Calu3 (cell line): ENCODE results near the gene GCFC2. TPM values are rescaled to one million over a fixed set of nuclear protein-coding genes. Genes with fewer than 3 reads are reported as not detected.
"Not testable (repeated sequence)": the region's sequence is repeated elsewhere in the genome, so short reads cannot be mapped to it uniquely, and the experiment has no call there.

Experiments used
- BruUV-seq: library from RNA; stranded (reverse); fragments of 400-500 nt; replicated peaks from 2 replicates; lab custom pipeline; 2021; lab: Mats Ljungman, UMichigan
- CTCF ChIA-PET: fragments of 300-600 bp; sonication (Branson Sonifier 250); formaldehyde crosslinking; loops from one replicate; lab custom pipeline; 2022; ENCODE audit warnings: antibody characterized with exemption; lab: Charles Lee
- DNase-seq: peaks from one replicate; pipeline ENCODE4 v3.0.0; 2022
- H3K27ac Mint-ChIP-seq: one replicate; pipeline ENCODE4 v1.8.0; 2022; ENCODE audit warnings: mixed read lengths; ENCODE audit not compliant: unreplicated experiment
- H3K27me3 Mint-ChIP-seq: one replicate; pipeline ENCODE4 v1.8.0; 2022; ENCODE audit warnings: mixed read lengths; ENCODE audit not compliant: unreplicated experiment
- H3K36me3 Mint-ChIP-seq: one replicate; pipeline ENCODE4 v1.8.0; 2022; ENCODE audit warnings: mild to moderate bottlenecking, moderate library complexity, mixed read lengths; ENCODE audit not compliant: insufficient read depth, unreplicated experiment
- H3K4me1 Mint-ChIP-seq: one replicate; pipeline ENCODE4 v1.8.0; 2022; ENCODE audit warnings: mild to moderate bottlenecking, low read depth, mixed read lengths; ENCODE audit not compliant: unreplicated experiment
- H3K4me3 Mint-ChIP-seq: one replicate; pipeline ENCODE4 v1.8.0; 2022; ENCODE audit warnings: mild to moderate bottlenecking, low read depth, moderate library complexity, mixed read lengths; ENCODE audit not compliant: unreplicated experiment
- H3K9me3 Mint-ChIP-seq: one replicate; pipeline ENCODE4 v1.8.0; 2022; ENCODE audit warnings: low read depth, mixed read lengths; ENCODE audit not compliant: unreplicated experiment
- CTCF ChIP-seq: fragments of 200-600 bp; IDR thresholded peaks from one replicate; pipeline ENCODE4 v1.8.0; 2022; ENCODE audit warnings: antibody characterized with exemption; ENCODE audit not compliant: unreplicated experiment
- intact Hi-C: fragments of 100-400 bp; cut with micrococcal nuclease; formaldehyde crosslinking; loops from one replicate; pipeline ENCODE4 v1.10.0; 2022; ENCODE audit not compliant: unreplicated experiment
- total RNA-seq: library from RNA; stranded (reverse); gene quantifications from 2 replicates; pipeline ENCODE4 v1.2.3, GENCODE V29; 2022

Gene GCFC2
- total RNA-seq, 1 experiment from 2014 or later = 18.2 TPM

- H3K4me1 Mint-ChIP-seq = peaks cover 9% of the 10 kb centered on the region
- no TSS peak for BruUV-seq
- no peak for TF ChIP-seq CTCF
- no peaks in the 10 kb centered on the region for H3K27me3 Mint-ChIP-seq
- no peak overlapping the region for H3K27ac Mint-ChIP-seq
- H3K9me3 Mint-ChIP-seq = no peaks in the 10 kb centered on the region
- no peak for DNase-seq
- peaks cover 25% of the 10 kb centered on the region for H3K36me3 Mint-ChIP-seq
- CTCF ChIA-PET = no interaction called here
- intact Hi-C loops = no loop called here
- H3K4me3 Mint-ChIP-seq = no peak overlapping the region
Measured at GRCh38 chr2:75703589-75704287, 7.0 kb downstream of the GCFC2 start.

- CTCF ChIA-PET = no interaction called here
- no peak overlapping the region for H3K4me3 Mint-ChIP-seq
- peaks cover 31% of the 10 kb centered on the region for H3K36me3 Mint-ChIP-seq
- intact Hi-C loops = no loop called here
- H3K4me1 Mint-ChIP-seq = peaks cover 9% of the 10 kb centered on the region
- H3K27me3 Mint-ChIP-seq = no peaks in the 10 kb centered on the region
- DNase-seq = no peak
- H3K27ac Mint-ChIP-seq = no peak overlapping the region
- no peak for TF ChIP-seq CTCF
- H3K9me3 Mint-ChIP-seq = peaks cover 2% of the 10 kb centered on the region
- BruUV-seq = no TSS peak
Measured at GRCh38 chr2:75702593-75702992, 8.1 kb downstream of the GCFC2 start.

GRCh38 chr2:75698918-75699317 lies 11.8 kb downstream of the GCFC2 start:
- TF ChIP-seq CTCF = no peak
- peaks cover 2% of the 10 kb centered on the region for H3K9me3 Mint-ChIP-seq
- no peaks in the 10 kb centered on the region for H3K4me1 Mint-ChIP-seq
- no peak overlapping the region for H3K4me3 Mint-ChIP-seq
- CTCF ChIA-PET = no interaction called here
- no peaks in the 10 kb centered on the region for H3K27me3 Mint-ChIP-seq
- H3K27ac Mint-ChIP-seq = no peak overlapping the region
- no TSS peak for BruUV-seq
- intact Hi-C loops = no loop called here
- peaks cover 11% of the 10 kb centered on the region for H3K36me3 Mint-ChIP-seq
- DNase-seq = no peak

GRCh38 chr2:75688196-75688595 lies 22.5 kb downstream of the GCFC2 start:
- no peak for TF ChIP-seq CTCF
- no peaks in the 10 kb centered on the region for H3K27me3 Mint-ChIP-seq
- DNase-seq = no peak
- BruUV-seq = no TSS peak
- H3K27ac Mint-ChIP-seq = no peak overlapping the region
- H3K4me3 Mint-ChIP-seq = no peak overlapping the region
- no peaks in the 10 kb centered on the region for H3K4me1 Mint-ChIP-seq
- intact Hi-C loops = no loop called here
- CTCF ChIA-PET = no interaction called here
- H3K36me3 Mint-ChIP-seq = peaks cover 12% of the 10 kb centered on the region
- H3K9me3 Mint-ChIP-seq = no peaks in the 10 kb centered on the region

GRCh38 chr2:75683430-75683829 lies 27.3 kb downstream of the GCFC2 start:
- BruUV-seq, H3K27ac Mint-ChIP-seq, DNase-seq, intact Hi-C loops, H3K4me1 Mint-ChIP-seq, CTCF ChIA-PET, H3K27me3 Mint-ChIP-seq, H3K9me3 Mint-ChIP-seq, H3K4me3 Mint-ChIP-seq: not testable (repeated sequence)
- H3K36me3 Mint-ChIP-seq = peaks cover 11% of the 10 kb centered on the region
